GM18868 (cell line): ENCODE results near the gene LBHD2.
"Not testable (repeated sequence)": the region's sequence is repeated elsewhere in the genome, so short reads cannot be mapped to it uniquely, and the experiment has no call there.

Experiments
- ATAC-seq: cut with Tn5 transposase; IDR thresholded peaks from one replicate; pipeline ENCODE4 v1.9.1; 2021; ENCODE audit warnings: mild to moderate bottlenecking, moderate library complexity; ENCODE audit not compliant: unreplicated experiment

The LBHD2 gene

GRCh38 chr14:103117499-103117898, 33.5 kb downstream of the LBHD2 start:
- ATAC-seq = not testable (repeated sequence)

DNA sequence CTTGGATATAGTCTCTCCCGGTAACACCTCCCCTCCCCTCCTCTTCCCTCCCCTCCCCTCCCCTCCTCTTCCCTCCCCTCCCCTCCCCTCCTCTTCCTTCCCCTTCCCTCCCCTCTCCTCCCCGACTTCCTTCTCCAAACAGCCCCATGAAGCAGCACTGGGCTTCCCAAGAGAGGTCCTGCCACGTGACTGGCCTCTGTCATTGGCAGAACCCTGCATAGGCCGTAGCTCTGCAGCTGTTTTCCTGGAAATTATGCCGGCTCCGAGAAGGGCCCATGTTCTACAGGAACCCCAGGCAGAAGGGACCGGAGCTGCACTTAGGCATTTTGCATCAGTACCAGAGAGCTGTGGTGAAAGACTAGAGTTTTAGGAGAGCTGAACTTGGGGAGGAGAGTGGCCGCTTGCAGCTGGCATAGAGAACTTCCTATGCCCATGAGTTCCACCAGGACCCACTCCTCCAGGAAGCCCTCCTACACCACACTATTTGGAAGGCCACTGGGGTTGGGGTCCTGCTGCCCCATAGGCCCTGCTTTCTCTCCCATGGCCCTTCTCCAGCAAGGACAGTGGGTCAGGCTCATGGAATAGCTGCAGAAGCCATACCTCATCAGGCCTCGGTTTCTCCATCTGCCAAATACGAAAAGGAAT, 34.1 kb downstream of the LBHD2 start:
- ATAC-seq = no peak

DNA sequence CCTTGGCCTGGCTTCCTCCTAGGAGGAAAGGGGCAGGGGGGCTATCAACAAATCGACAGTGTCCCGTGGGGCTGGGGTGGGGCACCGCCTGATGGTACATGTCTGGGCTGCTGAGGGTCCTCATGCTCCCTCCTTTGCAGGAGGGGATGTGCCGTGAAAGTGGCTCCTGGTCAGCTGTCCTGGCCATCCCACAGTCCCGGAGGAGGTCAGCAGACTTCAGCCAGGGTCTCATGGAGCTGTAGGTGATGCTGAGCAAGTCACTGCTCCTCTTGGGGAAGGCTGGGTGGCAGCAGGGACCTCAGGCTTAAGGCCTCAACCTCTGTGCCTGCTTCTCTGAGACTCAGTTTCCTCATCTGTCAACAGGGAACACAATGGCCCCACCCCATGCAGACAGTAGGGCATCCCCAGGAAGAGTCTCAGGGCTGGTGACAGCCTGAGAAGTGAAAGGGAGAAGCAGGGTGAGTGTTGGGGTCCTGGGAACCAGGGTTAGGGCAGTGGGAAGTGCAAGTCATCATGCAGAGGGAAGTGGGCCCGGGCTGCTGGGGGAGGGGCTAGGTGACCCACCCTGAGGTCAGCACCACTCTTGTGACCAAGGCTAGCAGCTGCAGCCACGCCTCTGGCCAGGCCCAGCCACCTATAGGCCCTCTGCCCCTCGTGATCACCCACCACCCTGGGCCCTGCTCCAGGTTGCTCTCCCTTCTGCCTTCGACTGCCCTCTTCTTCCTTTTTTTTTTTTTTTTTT, 34.8 kb downstream of the LBHD2 start:
- no peak for ATAC-seq

DNA sequence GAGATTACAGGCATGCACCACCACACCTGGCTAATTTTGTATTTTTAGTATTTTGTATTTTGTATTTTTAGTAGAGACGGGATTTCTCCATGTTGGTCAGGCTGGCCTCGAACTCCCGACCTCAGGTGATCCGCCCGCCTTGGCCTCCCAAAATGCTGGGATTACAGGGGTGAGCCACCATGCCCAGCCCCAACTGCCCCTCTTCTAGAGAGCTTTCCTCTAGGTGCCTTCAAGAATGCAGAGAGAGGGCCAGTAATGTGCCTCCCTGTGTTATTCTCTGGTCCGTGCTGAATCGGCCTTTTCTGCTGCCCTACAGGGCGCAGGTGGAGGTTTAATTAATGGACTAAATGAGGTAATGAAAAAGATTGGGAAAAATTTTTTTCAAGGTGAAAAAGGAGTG, 35.5 kb downstream of the LBHD2 start:
- not testable (repeated sequence) for ATAC-seq

GRCh38 chr14:103121121-103121845, 37.3 kb downstream of the LBHD2 start:
- ATAC-seq = no peak

GRCh38 chr14:103121846-103122584, 38.0 kb downstream of the LBHD2 start:
- ATAC-seq = no peak

DNA sequence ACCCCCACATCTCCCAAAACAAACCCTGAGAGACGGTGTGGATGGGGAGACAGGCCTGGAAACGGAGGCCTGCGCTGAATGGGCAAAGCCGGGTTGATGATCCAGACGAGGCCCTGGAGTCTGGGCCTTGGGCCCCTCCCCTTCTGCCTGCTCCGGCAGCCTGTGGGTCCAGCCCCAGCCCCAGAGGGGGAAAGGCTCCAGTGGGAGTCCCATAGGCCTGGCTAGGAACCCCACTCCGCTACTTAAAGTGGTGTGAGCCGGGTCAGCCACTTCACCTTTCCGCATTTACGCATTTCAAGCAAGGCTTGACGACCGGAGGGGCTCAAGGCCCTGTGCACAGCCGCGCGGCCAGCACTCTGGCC, 38.6 kb downstream of the LBHD2 start:
- no peak for ATAC-seq

DNA sequence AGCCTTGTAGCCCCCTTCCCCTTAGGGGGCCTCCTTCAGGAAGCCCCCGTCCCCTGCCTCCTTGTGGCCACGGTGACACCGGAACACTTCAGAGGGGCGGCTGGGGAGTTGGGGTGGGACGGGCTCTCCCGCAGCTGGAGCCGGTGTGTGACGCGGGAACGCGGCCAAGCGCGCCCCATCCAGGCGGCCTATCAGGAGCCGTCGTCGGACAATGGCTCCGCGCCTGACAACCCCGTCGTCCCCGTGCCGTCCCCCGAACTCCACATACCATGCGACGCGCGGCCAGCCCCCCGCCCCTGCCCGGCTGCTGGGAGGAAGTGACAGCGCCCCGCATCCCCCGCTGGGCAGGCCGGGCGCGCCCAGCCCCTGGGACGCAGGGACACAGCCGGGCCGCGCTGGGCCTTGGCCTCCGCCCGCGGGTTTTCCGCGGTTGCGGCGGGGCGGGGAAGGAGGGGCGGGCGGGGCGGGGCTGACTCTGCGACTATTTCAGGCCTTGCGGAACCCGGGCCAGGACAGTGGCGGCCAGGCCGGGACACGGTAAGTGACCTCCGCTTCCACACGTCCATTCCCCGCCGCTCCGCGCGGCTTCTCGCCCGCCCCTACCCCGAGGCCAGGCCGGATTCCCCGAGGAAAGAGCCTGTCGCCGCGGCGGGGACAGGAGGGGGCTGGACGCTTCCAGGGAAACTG, 39.1 kb downstream of the LBHD2 start, which contains the start of gene TNFAIP2:
TSS of gene TNFAIP2 (plus strand) at position 515 of the 687 bp plus-strand sequence. CDS start 2,997 bp downstream, outside the sequence.
- ATAC-seq = no peak

GRCh38 chr14:103123634-103124500, 39.9 kb downstream of the LBHD2 start:
- no peak for ATAC-seq

GRCh38 chr14:103124501-103125001, 40.5 kb downstream of the LBHD2 start:
- ATAC-seq = no peak

- ATAC-seq = no peak
Measured at GRCh38 chr14:103125098-103126070, 41.4 kb downstream of the LBHD2 start.

- ATAC-seq = no peak
Measured at GRCh38 chr14:103126088-103126872, 42.3 kb downstream of the LBHD2 start.

DNA sequence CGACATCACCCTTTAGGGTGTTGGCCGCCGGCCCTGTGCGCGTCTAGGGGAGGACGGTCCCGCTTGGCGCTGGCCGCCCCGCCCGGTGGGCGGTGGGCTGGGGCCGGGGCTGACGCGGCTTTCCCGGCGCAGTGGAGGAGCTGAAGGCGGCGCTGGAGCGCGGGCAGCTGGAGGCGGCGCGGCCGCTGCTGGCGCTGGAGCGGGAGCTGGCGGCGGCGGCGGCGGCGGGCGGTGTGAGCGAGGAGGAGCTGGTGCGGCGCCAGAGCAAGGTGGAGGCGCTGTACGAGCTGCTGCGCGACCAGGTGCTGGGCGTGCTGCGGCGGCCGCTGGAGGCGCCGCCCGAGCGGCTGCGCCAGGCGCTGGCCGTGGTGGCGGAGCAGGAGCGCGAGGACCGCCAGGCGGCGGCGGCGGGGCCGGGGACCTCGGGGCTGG, 42.9 kb downstream of the LBHD2 start:
- no peak for ATAC-seq

- ATAC-seq = no peak
Measured at GRCh38 chr14:103127356-103127755, 43.3 kb downstream of the LBHD2 start.

- ATAC-seq = no peak
Measured at GRCh38 chr14:103127861-103128598, 44.0 kb downstream of the LBHD2 start.

DNA sequence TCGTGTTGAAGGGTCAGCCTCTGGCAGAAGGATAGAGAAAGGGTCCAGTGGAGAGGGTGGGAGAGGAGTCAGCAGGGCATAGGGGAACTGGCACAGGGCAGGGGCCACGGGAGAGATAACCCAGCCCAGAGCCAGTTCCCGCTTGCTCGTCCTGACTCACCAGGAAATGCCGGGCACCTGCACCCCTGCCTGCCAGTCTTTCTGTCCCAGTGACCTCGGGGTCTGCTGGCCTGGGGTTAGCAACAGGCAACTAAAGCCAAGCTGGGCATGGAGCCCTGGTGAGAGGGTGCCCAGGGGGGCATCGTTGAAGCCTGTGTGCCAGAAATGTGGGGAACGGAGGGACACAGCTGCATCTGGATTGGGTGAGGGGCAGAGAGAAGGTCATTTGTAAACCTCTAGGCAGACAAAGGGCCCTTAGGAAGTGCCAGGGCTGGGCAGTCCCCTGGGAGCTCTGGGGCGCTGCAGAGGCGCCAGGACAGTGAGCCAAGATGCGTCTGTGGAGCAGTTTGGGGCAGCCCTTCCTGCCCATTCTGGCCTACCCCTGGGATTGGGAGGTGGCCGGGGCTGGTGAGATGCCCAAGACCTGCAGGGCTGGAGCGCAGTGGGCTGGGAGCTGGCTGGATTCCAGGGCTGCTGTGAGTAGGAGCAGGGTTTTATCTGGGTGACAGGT, 44.8 kb downstream of the LBHD2 start:
- ATAC-seq = no peak
